GM19238 (cell line): ENCODE results near the gene KLHDC10.
"Not testable (repeated sequence)": the region's sequence is repeated elsewhere in the genome, so short reads cannot be mapped to it uniquely, and the experiment has no call there.

ENCODE experiments used
- DNase-seq: peaks from one replicate; pipeline ENCODE4 v3.0.0; 2011; ENCODE audit warnings: low spot score; ENCODE audit not compliant: insufficient read length

The KLHDC10 gene

DNA sequence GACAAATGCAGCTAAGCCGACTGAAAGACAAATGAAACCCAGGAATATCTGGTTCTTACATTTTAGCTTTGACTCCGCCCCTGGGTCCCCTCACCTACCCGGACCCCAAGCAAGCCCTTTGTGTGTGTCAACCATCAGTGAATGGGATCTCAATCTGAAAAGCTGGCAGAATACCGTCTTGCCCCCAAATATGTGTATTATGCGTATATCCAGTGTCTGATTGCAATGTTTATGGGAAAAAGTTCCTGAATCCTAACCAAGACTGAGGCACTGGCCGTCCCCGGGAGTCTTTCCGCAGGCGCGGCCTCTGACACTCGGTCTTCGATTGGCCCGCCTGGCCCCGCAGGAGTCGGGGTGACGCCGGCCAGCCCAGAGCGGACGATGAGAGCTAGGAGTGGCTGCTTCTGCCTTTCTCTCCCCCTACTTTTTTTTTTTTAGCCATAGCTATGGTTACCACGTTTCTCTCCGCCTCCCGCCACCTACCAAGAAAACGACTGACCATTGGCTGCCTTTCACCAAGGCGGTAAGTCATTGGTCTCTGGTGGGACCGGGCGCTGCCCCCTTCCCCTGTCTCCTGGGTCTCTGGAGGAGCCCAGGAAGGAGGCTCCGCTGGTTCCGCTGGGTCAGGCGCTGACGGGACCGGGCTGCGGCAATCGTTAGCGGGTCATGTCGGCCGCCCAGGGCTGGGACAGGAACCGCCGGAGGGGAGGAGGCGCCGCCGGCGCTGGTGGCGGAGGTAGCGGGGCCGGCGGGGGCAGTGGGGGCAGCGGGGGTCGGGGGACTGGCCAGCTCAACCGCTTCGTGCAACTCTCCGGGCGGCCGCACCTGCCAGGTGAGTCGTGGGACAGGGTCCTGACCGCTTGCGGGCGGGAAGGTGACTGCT, at the start of gene KLHDC10:
KLHDC10 (plus strand) TSS at position 557 of the 883 bp plus-strand sequence; CDS start at position 667, 110 bp downstream.
- peak; percentile 91 for DNase-seq

DNA sequence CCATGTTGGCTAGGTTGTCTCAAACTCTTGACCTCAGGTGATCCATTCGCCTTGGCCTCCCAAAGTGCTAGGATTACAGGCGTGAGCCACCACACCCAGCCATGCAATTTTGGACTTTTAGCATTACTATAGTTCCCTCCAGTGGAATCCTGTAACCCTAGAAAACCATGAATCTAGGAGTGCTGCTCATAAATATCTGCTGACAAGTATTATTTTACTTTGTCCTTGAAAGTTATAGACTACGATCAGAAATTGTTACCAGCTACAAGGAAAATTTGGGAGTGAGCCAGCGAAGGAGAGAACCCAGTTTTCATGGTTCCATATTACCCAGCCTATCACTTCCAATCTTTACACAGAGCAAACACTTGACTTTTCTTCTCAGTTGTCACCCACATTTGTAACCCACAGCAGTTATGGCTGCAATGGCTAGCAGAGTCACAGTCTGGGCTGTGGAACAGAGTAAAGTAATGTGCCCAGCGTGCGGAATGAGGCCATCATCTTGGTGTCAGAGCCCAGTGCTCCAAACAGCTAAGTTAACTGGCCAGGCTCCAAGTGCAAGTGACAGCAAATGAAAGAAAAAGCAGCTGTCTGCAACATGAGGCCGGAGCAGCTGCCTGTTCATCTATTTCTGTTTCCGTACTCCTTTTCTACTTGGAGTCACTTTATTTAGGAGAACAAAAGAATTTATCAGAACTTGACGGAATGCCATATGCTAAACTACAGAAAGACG, 49.1 kb upstream of the KLHDC10 start:
- no peak for DNase-seq

GRCh38 chr7:130022115-130022514, 48.2 kb upstream of the KLHDC10 start:
- DNase-seq, result no peak

DNA sequence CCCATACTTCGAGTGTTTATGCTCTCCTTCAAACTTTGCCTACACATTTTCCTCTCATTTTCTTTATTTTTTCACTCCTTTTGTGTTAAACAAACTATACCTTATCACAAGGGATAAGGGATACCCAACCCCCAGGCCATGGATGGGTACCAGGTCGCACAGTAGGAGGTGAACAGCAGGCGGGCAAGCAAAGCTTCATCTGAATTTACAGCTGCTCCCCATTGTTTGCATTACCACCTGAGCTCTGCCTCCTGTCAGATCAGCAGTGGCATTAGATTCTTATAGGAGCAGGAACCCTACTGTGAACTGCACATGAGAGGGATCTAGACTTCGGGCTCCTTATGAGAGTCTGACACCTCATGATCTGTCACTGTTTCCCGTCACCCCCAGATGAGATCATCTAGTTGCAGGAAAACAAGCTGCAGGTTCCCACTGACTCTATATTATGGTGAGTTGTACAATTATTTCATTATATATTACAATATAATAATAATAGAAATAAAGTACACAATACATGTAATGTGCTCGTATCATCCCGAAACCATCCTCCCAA, 47.6 kb upstream of the KLHDC10 start:
- no peak for DNase-seq

DNA sequence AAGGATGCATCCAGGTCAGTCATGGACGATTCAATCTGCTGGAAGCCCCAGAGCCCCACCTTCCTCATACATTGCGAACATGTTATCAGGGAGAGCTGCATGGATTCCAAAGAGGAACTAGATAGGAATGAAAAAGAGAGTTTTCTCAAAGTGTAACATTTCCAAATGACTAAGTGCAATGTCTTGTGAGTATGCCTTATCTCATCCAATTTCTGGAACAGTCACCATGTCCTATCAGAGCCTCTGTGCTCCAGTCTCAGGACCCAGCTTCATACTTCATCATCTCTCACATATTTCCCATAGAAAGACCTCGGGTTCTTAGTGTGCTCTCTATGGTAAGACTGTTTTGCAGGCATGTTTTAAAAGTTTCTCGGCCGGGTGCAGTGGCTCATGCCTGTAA, 45.9 kb upstream of the KLHDC10 start:
- no peak for DNase-seq

GRCh38 chr7:130032698-130033097, 37.6 kb upstream of the KLHDC10 start:
- no peak for DNase-seq

DNA sequence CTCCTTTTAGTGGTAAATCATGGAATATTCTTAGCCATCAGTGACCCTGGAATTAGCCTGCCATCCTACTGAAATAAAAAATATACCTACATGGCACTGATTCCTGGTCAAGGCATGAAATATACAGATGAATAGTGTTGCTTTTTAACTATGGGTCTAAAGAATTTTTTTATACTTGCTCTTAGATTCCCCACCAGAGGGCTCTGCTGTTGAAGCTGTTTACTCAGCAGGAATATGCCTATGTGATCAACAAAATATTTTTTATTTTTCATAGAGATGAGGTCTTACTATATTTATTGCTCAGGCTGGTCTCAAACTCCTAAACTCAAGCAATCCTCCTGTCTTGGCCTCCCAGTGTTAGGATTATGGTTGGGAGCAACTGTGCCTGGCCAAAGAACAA, 32.6 kb upstream of the KLHDC10 start:
- DNase-seq, result no peak

GRCh38 chr7:130040576-130040975, 29.8 kb upstream of the KLHDC10 start:
- DNase-seq, result no peak

GRCh38 chr7:130047831-130048230, 22.5 kb upstream of the KLHDC10 start:
- no peak for DNase-seq

DNA sequence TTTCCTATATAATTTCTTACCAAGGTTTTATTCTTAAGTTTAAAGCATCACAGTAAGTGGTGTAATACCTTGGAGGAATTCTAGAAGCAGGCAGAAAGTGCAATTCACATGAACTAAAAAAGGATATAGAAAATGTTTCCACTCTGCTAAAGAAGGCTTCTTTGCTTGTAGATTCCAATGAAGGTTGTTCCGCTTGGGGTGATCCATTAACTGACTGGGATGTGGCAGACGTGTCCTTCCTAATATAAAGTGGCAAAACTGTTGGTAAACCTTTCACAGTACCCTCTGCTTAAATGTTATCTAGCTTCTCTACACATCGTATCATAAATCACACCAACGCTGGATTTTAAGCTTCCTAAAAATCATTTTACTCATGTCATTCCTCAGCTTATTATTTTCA, 21.4 kb upstream of the KLHDC10 start:
- DNase-seq, result no peak

- DNase-seq, result not testable (repeated sequence)
These were observed 18.1 kb upstream of the KLHDC10 start for GRCh38 chr7:130052250-130052649.

GRCh38 chr7:130055198-130055597, 15.1 kb upstream of the KLHDC10 start:
- DNase-seq, result not testable (repeated sequence)

- no peak for DNase-seq
These were observed 8.1 kb upstream of the KLHDC10 start for GRCh38 chr7:130062246-130062645.

DNA sequence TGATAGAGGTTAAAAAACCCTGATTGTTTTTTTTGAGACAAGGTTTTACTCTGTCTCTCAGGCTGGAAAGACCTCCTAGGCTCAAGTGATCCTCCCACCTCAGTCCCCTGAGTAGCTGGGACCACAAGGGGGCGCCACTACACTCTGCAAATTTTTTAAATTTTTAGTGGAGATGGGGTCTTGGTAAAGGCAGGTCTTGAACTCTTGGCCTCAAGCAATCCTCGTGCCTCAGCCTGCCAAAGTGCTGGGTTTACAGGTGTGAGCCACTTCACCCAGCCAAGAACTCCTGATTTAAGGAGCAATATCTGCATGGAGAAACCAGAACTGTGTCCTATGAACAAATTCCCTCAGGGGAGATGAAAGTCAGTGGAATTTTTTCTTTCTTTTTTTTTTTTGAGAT, 7.3 kb upstream of the KLHDC10 start:
- DNase-seq, result no peak

GRCh38 chr7:130064580-130064926, 5.8 kb upstream of the KLHDC10 start:
- not testable (repeated sequence) for DNase-seq

GRCh38 chr7:130065500-130066152, 4.7 kb upstream of the KLHDC10 start:
- no peak for DNase-seq

- no peak for DNase-seq
These were observed 956 bp upstream of the KLHDC10 start for GRCh38 chr7:130069179-130069977.

GRCh38 chr7:130070861-130071622, 708 bp downstream of the KLHDC10 start:
- peak; percentile 8 for DNase-seq

DNA sequence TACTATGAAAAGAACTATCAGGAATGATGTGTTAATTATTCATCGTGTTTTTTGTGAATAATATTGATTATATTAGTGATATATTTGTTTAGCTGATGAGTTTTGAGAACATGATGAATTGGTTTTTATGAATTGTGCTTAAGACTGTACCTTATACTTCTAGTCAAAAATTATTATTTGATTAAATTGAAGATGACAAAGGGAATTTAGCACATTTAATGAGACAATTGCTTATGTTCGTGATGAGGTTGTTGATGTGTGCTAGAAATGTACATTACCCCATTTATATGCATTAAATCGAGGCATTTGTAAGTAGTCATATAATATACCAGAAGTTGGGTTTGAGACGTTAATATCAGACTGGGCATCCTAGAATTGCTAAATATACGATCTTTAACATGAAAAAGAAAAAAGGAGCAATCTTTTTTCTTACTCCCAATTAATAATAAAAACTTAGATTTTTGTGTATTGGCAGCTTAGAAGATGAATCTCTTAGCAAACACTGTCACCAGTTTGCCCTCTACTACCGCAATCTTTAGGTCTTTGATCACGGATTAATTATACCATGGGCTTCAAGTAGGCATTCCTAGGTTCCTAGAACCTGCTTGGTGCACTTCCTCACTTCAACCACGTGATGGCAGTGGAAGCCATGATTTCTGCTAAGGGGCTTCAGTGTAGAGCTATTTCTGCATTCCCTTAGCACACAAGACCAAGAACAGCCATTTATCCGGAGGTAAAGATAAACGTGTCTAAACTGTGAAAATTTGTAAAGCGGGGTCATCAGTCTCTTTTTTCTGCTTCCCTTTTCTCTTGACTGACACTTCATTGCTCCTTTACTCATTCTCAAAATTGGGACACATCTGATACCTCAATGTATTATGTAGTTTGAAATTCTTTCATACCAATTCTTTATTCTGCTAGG, 1.6 kb downstream of the KLHDC10 start:
- peak; percentile 47 for DNase-seq
